Activated CD8-positive, alpha-beta T cell treated with anti-CD3 and anti-CD28 coated beads for 36 hours (primary cell): ENCODE measurements around the gene NTSR1. TPM values are rescaled to one million over a fixed set of nuclear protein-coding genes. Genes with fewer than 3 reads are reported as not detected.

Experiments used
- ATAC-seq: fragments of 200-7000 bp; cut with Tn5 transposase; one replicate; pipeline ENCODE4 v1.10.0; 2021; ENCODE audit warnings: mild to moderate bottlenecking, moderate library complexity
- CTCF ChIA-PET: fragments of 350-600 bp; sonication (Branson Sonifier 250); formaldehyde crosslinking; loops from one replicate; lab custom pipeline; 2021; ENCODE audit warnings: antibody characterized with exemption; lab: Charles Lee
- POLR2A ChIA-PET: fragments of 350-600 bp; sonication (Branson Sonifier 250); formaldehyde crosslinking; loops from one replicate; lab custom pipeline; 2021; ENCODE audit warnings: antibody characterized with exemption; lab: Charles Lee
- DNase-seq: peaks from one replicate; pipeline ENCODE4 v3.0.0-alpha.2; 2020
- H3K27ac Mint-ChIP-seq: one replicate; pipeline ENCODE4 v1.8.0; 2021; ENCODE audit warnings: mild to moderate bottlenecking, mixed read lengths
- H3K27me3 Mint-ChIP-seq: one replicate; pipeline ENCODE4 v1.8.0; 2021; ENCODE audit warnings: mixed read lengths
- H3K36me3 Mint-ChIP-seq: one replicate; pipeline ENCODE4 v1.8.0; 2021; ENCODE audit warnings: low read depth, mixed read lengths
- H3K4me1 Mint-ChIP-seq: one replicate; pipeline ENCODE4 v1.8.0; 2021; ENCODE audit warnings: low read depth, mixed read lengths
- H3K4me3 Mint-ChIP-seq: one replicate; pipeline ENCODE4 v1.8.0; 2021; ENCODE audit warnings: mild to moderate bottlenecking, moderate library complexity, mixed read lengths
- H3K9me3 Mint-ChIP-seq: one replicate; pipeline ENCODE4 v1.8.0; 2021; ENCODE audit warnings: mixed read lengths
- CTCF ChIP-seq: fragments of 200-600 bp; IDR thresholded peaks from one replicate; pipeline ENCODE4 v1.8.0; 2022; ENCODE audit warnings: antibody characterized with exemption, mild to moderate bottlenecking
- intact Hi-C: fragments of 100-400 bp; cut with micrococcal nuclease; formaldehyde crosslinking; loops from one replicate; pipeline ENCODE4 v1.10.0; 2022
- total RNA-seq, 2 experiments: library from RNA; stranded (reverse); gene quantifications; one replicate each; pipeline ENCODE4 v1.2.3, GENCODE V29; 2021

NTSR1 gene
- total RNA-seq, 2 experiments from 2014 or later: not detected

DNA sequence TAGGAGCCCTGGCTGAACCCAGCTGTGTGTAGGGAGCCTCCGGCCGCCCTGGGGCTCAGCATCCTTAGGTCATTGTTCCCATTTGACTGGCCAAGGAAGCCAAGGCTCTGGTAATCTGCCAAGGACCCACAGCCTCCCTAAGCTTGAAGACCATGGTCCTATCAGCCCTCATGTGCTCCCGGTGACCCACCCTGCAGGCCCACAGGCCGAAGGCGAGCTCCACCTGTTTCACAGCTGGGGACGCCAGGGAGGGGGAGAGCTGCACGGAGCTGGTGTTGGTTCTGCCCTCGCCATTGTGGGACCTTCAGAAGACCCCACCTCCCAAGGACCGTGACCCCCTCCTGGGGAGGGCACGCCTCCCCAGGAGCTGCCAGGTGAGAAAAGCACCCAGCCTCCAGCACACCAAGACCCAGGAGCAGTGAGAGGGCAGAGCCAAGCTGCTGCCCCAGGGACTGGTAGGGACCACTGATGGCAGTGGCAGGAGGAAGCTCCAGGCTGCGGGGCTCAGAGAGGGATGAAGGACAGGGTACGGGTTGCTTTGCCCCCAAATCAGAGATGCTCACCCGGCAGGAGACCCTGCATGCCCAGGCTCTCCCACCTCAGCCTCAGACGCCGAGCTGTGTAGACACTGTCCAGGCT lies 56.9 kb downstream of the NTSR1 start:
- H3K27ac Mint-ChIP-seq: no peak overlapping the region
- CTCF ChIA-PET: interaction anchor here (1.2 kb wide), 1 partner anchor 26 kb away, joined by 4 read pairs; no protein-coding TSS in a partner anchor

GRCh38 chr20:62766071-62766450 lies 57.4 kb downstream of the NTSR1 start:
- CTCF ChIA-PET: no interaction called here
- peaks cover 13% of the 10 kb centered on the region for H3K4me1 Mint-ChIP-seq
- DNase-seq (no peak), ATAC-seq (no peak)
- H3K36me3 Mint-ChIP-seq: no peaks in the 10 kb centered on the region
- H3K27me3 Mint-ChIP-seq: no peaks in the 10 kb centered on the region
- H3K9me3 Mint-ChIP-seq: no peaks in the 10 kb centered on the region
- H3K4me3 Mint-ChIP-seq: no peak overlapping the region
- POLR2A ChIA-PET: no interaction called here
- H3K27ac Mint-ChIP-seq: no peak overlapping the region
- intact Hi-C loops: no loop called here
- TF ChIP-seq CTCF: no peak

More for the DNA sequence above, 56.9 kb downstream of the NTSR1 start:
- no peak overlapping the region for H3K4me3 Mint-ChIP-seq
- ATAC-seq (no peak), DNase-seq (no peak)
- H3K4me1 Mint-ChIP-seq: peaks cover 13% of the 10 kb centered on the region
- H3K27me3 Mint-ChIP-seq: no peaks in the 10 kb centered on the region
- no peaks in the 10 kb centered on the region for H3K9me3 Mint-ChIP-seq
- no peak for TF ChIP-seq CTCF
- H3K36me3 Mint-ChIP-seq: no peaks in the 10 kb centered on the region
- POLR2A ChIA-PET: no interaction called here
- intact Hi-C loops: no loop called here

DNA sequence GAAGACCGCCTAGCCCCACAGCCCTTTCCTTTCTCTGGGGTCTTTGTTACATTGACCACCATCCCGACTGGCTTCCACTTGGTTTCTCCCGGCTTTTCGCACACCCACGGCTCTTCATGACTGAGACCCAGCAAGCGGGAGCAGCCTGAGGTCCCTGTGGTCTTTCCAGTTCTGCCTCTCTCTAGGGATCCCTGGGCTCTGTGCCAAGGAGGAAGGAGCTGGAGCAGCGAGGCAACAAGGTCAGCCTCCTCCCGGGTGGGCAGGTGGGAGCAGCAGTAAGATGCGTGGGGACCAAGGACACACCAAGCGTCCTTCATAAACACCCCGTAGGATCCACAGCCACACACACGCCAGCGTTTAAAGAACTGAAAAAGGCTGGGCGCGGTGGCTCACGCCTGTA lies 58.1 kb downstream of the NTSR1 start:
- intact Hi-C loops: no loop called here
- no peak overlapping the region for H3K27ac Mint-ChIP-seq
- H3K4me1 Mint-ChIP-seq: peaks cover 13% of the 10 kb centered on the region
- CTCF ChIA-PET: interaction anchor here (0.8 kb wide), 1 partner anchor 81 kb away, joined by 3 read pairs; no protein-coding TSS in a partner anchor
- no peaks in the 10 kb centered on the region for H3K9me3 Mint-ChIP-seq
- POLR2A ChIA-PET: no interaction called here
- no peak for TF ChIP-seq CTCF
- H3K4me3 Mint-ChIP-seq: no peak overlapping the region
- DNase-seq (no peak), ATAC-seq (no peak)
- no peaks in the 10 kb centered on the region for H3K27me3 Mint-ChIP-seq
- no peaks in the 10 kb centered on the region for H3K36me3 Mint-ChIP-seq

GRCh38 chr20:62768234-62768546 lies 59.6 kb downstream of the NTSR1 start:
- Mint-ChIP-seq H3K27ac (no peak overlapping the region), H3K4me3 (no peak overlapping the region), H3K27me3 (no peaks in the 10 kb centered on the region), H3K4me1 (peaks cover 23% of the 10 kb centered on the region), H3K9me3 (no peaks in the 10 kb centered on the region), H3K36me3 (no peaks in the 10 kb centered on the region)
- intact Hi-C loops: no loop called here
- POLR2A ChIA-PET: no interaction called here
- CTCF ChIA-PET: no interaction called here
- DNase-seq (no peak), ATAC-seq (no peak)
- TF ChIP-seq CTCF: no peak

GRCh38 chr20:62768551-62769287 lies 60.1 kb downstream of the NTSR1 start:
- TF ChIP-seq CTCF: no peak
- H3K27ac Mint-ChIP-seq: no peak overlapping the region
- no peak for DNase-seq
- no peaks in the 10 kb centered on the region for H3K27me3 Mint-ChIP-seq
- intact Hi-C loops: no loop called here
- ATAC-seq: no peak
- ChIA-PET POLR2A (interaction anchor here (0.5 kb wide), 1 partner anchor 251 kb away, joined by 3 read pairs; no protein-coding TSS in a partner anchor), CTCF (no interaction called here)
- no peaks in the 10 kb centered on the region for H3K9me3 Mint-ChIP-seq
- peaks cover 27% of the 10 kb centered on the region for H3K4me1 Mint-ChIP-seq
- no peak overlapping the region for H3K4me3 Mint-ChIP-seq
- H3K36me3 Mint-ChIP-seq: no peaks in the 10 kb centered on the region
